Effector memory CD8-positive, alpha-beta T cell (primary cell): ENCODE data around the gene TMTC4.
A peak's percentile ranks its signal among the peaks of the same experiment; 100 is the strongest.
"Not testable (repeated sequence)": the region's sequence is repeated elsewhere in the genome, so short reads cannot be mapped to it uniquely, and the experiment has no call there.

Source experiments
- ATAC-seq: fragments of 150-1000 bp; cut with Tn5 transposase; replicated peaks from 2 replicates; pipeline ENCODE4 v1.10.0; 2021; ENCODE audit warnings: mild to moderate bottlenecking, moderate library complexity
- DNase-seq, 3 experiments: peaks; one replicate each; pipeline ENCODE4 v3.0.0; 2021
- H3K27ac Mint-ChIP-seq, 2 donors: one replicate each; pipeline ENCODE4 v1.8.0; 2022; ENCODE audit warnings: mild to moderate bottlenecking in 2 of 2, mixed read lengths in 2 of 2, moderate library complexity in 2 of 2
- H3K27me3 Mint-ChIP-seq, 2 donors: one replicate each; pipeline ENCODE4 v1.8.0; 2022; ENCODE audit warnings: mixed read lengths in 2 of 2
- H3K36me3 Mint-ChIP-seq: one replicate; pipeline ENCODE4 v1.8.0; 2022; ENCODE audit warnings: mild to moderate bottlenecking, moderate library complexity, mixed read lengths; ENCODE audit not compliant: insufficient read depth
- H3K4me1 Mint-ChIP-seq, 2 donors: one replicate each; pipeline ENCODE4 v1.8.0; 2022; ENCODE audit warnings: low read depth in 2 of 2, mixed read lengths in 2 of 2
- H3K4me3 Mint-ChIP-seq, 2 donors: one replicate each; pipeline ENCODE4 v1.8.0; 2022; ENCODE audit warnings: mild to moderate bottlenecking in 2 of 2, mixed read lengths in 2 of 2, moderate library complexity in 2 of 2
- H3K9me3 Mint-ChIP-seq, 2 donors: one replicate each; pipeline ENCODE4 v1.8.0; 2022; ENCODE audit warnings: mixed read lengths in 2 of 2

The TMTC4 gene

DNA sequence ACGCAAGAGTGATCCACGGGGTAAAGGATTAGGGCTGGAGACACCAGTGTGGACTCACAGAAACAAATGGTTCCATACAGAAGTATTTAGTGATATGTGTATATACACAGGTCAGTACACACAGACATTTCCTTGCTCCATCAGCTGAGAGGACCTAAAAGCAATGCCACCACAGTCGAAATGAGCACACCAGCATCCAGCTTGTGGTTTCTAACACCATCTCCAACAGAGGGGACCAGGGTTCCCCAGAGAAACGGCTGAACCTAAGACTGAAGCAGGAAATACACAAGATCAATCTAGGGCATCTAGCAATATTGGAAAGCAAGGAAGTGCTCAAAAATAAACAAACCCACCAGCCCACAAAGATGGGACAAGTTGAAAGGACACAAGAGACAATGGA lies 93.6 kb downstream of the TMTC4 start:
- Mint-ChIP-seq H3K4me3 (peak overlapping the region in 1 of 2 donors; percentile 43), H3K9me3 (no peaks in the 10 kb centered on the region), H3K27ac (peak overlapping the region in 1 of 2 donors; percentile 48), H3K27me3 (no peaks in the 10 kb centered on the region), H3K4me1 (peaks cover 9 to 15% of the 10 kb centered on the region in 2 donors), H3K36me3 (peaks cover 19% of the 10 kb centered on the region)
- no peak for DNase-seq
- no peak for ATAC-seq

DNA sequence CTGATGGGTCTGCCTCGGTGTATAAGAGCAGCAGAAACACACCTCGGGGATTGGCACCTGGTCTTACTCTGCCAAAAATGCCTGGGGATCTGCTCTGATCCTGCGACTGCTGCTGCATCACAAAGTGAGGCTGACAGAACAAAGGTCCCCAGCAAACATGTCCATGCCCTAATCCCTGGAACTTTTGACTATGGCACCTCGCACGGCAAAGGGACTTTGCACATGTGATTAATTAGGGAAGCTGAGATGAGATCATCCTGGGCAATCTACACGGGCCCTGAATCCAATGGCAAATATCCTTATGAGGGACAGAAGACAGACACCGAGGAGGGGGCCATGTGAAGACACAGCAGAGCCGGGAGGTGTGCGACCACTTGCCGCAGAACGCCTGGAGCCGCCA lies 94.5 kb downstream of the TMTC4 start:
- H3K4me1 Mint-ChIP-seq, result peaks cover 9 to 15% of the 10 kb centered on the region in 2 donors
- H3K9me3 Mint-ChIP-seq, result no peaks in the 10 kb centered on the region
- ATAC-seq, result no peak
- H3K36me3 Mint-ChIP-seq, result peaks cover 11% of the 10 kb centered on the region
- peak overlapping the region in 1 of 2 donors; percentile 26 for H3K27ac Mint-ChIP-seq
- no peak for DNase-seq
- H3K4me3 Mint-ChIP-seq, result no peak overlapping the region
- H3K27me3 Mint-ChIP-seq, result no peaks in the 10 kb centered on the region

DNA sequence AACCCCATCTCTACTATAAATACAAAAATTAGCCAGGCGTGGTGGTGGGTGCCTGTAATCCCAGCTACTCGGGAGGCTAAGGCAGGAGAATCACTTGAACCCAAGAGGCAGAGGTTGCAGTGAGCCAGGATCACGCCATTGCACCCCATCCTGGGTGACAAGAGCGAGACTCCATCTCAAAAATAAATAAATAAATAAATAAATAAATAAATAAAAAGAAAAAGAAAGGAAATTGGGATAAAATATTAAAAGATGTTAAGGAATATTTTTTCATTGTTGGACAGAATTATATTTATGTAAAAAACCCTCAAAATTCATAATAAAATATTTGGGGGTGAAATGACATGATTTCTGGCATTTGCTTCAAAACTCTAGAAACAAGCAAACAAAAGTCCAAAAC lies 97.4 kb downstream of the TMTC4 start:
- DNase-seq, H3K27ac Mint-ChIP-seq, H3K27me3 Mint-ChIP-seq, H3K36me3 Mint-ChIP-seq, H3K4me3 Mint-ChIP-seq, H3K9me3 Mint-ChIP-seq, ATAC-seq: not testable (repeated sequence)
- H3K4me1 Mint-ChIP-seq, result peaks cover 18 to 24% of the 10 kb centered on the region in 2 donors

DNA sequence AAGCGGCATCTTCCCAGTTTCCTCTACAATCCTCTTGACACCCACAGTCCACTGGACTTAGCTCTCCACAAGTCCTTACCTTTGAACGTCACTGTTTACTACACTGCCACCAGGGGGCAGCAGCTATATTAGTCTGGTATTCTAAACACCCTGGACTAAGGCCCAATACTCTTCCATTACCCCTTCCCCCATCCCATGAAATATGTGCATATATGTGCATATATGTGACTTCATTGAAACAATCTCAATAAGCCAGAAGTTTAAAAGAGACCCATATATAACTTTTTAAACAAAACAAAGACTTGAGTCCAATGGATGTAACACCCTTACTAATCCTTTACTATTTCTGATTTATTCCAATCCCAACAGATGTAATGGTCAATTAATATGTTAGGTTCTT lies 101.5 kb downstream of the TMTC4 start:
- Mint-ChIP-seq H3K4me3 (no peak overlapping the region), H3K36me3 (no peaks in the 10 kb centered on the region), H3K27me3 (no peaks in the 10 kb centered on the region), H3K9me3 (no peaks in the 10 kb centered on the region), H3K4me1 (peaks cover 10 to 21% of the 10 kb centered on the region in 2 donors), H3K27ac (peak overlapping the region in 1 of 2 donors; percentile 17)
- DNase-seq, result peak; percentile 61 to 64 (median 61)
- peak; percentile 88 for ATAC-seq

DNA sequence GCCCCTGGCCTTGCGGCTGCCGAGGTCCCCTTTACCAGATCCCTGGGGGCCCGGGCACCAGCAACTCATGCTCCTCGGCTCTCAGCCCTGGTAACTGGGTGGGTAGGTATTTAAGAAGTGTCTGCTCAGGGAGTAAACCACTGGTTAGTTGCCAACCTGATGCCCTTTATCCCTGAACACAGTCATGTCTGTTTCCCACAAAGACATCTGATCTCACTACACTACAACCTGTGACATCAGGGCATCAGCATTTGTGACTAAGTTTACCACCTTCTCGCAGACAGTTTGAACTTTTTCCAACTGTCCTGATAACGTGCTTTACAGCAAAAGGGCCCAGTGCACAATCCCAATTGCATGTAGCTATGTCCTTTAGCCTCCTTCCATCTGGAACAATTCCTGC lies 108.1 kb downstream of the TMTC4 start:
- no peaks in the 10 kb centered on the region for H3K9me3 Mint-ChIP-seq
- no peaks in the 10 kb centered on the region for H3K36me3 Mint-ChIP-seq
- no peaks in the 10 kb centered on the region for H3K27me3 Mint-ChIP-seq
- DNase-seq (no peak), ATAC-seq (no peak)
- H3K27ac Mint-ChIP-seq, result no peak overlapping the region
- no peak overlapping the region for H3K4me3 Mint-ChIP-seq
- peaks cover 3 to 23% of the 10 kb centered on the region in 2 donors for H3K4me1 Mint-ChIP-seq

DNA sequence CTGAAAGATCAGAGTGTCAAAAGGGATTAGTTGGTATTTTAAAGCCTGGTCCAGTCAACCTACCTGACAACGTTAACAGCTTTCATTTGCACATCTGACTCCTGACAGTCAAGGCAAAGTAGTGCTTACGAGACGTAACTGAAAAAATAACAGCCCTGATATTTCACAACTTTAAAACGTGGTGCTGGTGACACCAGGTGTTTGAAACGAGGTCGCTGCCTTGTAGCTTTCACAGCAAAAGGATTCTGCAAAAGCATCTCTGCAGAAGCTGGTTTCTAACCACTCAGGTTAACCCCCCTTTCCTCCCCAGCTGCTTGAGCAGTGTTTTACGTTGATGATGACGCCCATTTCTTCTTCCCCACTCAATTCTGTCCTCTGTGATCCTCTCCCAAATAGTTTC lies 109.3 kb downstream of the TMTC4 start:
- Mint-ChIP-seq H3K4me1 (peaks cover 3 to 26% of the 10 kb centered on the region in 2 donors), H3K4me3 (no peak overlapping the region), H3K36me3 (no peaks in the 10 kb centered on the region), H3K27me3 (no peaks in the 10 kb centered on the region), H3K27ac (no peak overlapping the region), H3K9me3 (no peaks in the 10 kb centered on the region)
- DNase-seq (no peak), ATAC-seq (no peak)

DNA sequence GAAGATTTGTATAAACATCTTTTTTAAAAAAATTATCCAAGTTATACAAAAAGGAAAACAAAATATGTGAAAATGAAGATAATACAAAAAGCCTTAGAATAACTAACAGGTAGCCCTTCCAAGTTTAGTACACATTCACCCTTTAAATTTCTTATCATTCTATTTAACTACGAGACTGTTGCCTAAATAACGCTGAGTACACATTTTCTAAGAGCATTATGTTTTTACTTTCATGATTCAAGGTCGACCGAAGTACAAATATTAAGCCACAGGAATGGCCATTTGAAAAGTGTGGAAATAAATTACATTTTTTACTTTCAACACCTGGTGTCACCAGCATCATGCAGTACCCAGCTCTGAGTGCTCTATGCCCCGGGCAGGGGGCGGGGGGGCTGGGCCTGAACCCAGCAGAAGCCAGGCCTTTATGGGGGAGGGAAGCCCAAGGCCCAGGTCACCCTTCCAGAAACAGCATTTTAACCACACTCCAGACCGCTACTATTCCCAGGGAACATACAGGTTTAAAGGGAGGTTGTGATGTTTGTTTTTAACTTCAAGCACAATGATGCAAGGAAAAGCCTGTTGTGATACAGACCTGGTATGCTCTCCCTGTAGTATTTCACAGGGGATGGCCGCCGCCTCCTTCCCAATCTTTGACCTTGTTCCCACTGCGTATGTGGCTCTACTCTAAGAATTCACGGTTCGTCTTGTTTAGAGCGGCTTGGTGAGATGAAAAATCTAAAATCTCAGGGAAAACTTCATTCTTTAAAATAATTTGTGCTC lies 110.0 kb downstream of the TMTC4 start:
- H3K36me3 Mint-ChIP-seq, result no peaks in the 10 kb centered on the region
- peaks cover 3 to 20% of the 10 kb centered on the region in 2 donors for H3K4me1 Mint-ChIP-seq
- H3K27ac Mint-ChIP-seq, result no peak overlapping the region
- no peak for DNase-seq
- no peak for ATAC-seq
- H3K9me3 Mint-ChIP-seq, result no peaks in the 10 kb centered on the region
- no peaks in the 10 kb centered on the region for H3K27me3 Mint-ChIP-seq
- no peak overlapping the region for H3K4me3 Mint-ChIP-seq

DNA sequence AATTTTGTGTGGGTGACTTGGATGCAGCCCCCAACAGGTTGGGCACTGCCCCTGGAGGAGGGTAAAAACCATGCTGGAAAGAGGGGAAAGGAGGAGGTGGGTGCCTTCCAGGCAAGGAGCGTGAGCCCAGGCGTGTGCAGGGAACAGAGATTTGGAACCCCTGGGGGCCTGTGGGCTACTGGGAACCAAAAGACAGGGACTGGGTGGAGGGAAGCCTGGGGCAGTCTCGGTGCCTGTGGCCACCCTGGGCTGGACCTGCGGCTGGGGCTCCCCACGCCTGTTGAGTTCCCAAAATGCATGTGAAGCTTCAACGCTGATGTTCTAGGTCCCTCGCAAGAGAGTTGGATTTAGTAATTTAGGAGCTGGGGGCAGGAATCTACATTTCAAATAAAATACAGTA lies 110.8 kb downstream of the TMTC4 start:
- peaks cover 3 to 18% of the 10 kb centered on the region in 2 donors for H3K4me1 Mint-ChIP-seq
- no peak overlapping the region for H3K4me3 Mint-ChIP-seq
- DNase-seq (no peak), ATAC-seq (no peak)
- H3K36me3 Mint-ChIP-seq, result no peaks in the 10 kb centered on the region
- no peaks in the 10 kb centered on the region for H3K9me3 Mint-ChIP-seq
- no peak overlapping the region for H3K27ac Mint-ChIP-seq
- H3K27me3 Mint-ChIP-seq, result no peaks in the 10 kb centered on the region

DNA sequence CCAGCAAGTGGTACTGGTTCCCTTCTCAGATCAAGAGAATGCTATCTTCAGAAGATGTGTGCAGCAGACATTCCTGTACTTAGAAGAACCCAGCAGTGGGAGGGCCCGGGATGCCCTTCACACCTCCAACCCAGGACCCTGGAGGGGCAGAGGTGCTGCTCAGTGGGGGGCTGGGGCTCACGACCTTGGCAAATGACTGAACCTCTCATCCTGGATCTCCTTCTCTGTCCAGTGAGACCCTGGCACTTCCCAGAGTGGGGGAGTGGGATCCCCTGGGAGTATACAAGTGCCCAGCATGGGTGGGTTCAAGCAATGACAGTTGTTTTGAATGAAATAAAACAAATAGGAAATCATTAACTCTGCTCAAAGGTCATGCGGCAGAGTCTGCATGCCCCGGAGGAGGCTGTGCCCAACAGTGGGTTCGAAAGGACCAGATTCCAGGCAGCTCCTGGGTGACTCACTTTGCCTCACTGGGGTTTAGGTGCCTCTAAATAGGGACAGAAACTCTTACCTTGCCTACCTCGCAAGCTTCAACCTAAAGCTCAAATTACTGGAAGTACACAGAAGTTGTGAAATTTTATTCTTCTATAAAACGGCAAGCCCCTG lies 112.9 kb downstream of the TMTC4 start:
- Mint-ChIP-seq H3K27me3 (no peaks in the 10 kb centered on the region), H3K27ac (no peak overlapping the region), H3K4me3 (no peak overlapping the region), H3K4me1 (peaks cover 6 to 16% of the 10 kb centered on the region in 2 donors), H3K36me3 (no peaks in the 10 kb centered on the region), H3K9me3 (no peaks in the 10 kb centered on the region)
- DNase-seq (no peak), ATAC-seq (no peak)

DNA sequence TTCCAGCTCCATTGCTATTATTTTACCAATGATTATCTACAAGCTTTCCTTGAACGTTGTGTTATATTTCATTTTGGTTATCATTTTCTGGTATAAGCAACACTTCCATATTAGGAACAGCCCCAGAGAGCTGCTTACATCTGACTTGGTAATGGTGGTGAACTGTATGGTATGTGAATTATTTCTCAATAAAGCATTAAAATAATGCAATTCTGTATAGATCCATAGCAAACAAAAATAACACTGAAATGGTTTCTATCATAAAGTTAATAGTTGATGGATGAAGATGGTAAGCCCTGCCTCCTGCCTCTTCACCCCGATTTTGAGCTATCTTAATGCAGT lies 113.5 kb downstream of the TMTC4 start:
- Mint-ChIP-seq H3K27ac (no peak overlapping the region), H3K4me3 (no peak overlapping the region), H3K36me3 (no peaks in the 10 kb centered on the region), H3K27me3 (no peaks in the 10 kb centered on the region), H3K9me3 (no peaks in the 10 kb centered on the region), H3K4me1 (peaks cover 6 to 16% of the 10 kb centered on the region in 2 donors)
- no peak for DNase-seq
- no peak for ATAC-seq

DNA sequence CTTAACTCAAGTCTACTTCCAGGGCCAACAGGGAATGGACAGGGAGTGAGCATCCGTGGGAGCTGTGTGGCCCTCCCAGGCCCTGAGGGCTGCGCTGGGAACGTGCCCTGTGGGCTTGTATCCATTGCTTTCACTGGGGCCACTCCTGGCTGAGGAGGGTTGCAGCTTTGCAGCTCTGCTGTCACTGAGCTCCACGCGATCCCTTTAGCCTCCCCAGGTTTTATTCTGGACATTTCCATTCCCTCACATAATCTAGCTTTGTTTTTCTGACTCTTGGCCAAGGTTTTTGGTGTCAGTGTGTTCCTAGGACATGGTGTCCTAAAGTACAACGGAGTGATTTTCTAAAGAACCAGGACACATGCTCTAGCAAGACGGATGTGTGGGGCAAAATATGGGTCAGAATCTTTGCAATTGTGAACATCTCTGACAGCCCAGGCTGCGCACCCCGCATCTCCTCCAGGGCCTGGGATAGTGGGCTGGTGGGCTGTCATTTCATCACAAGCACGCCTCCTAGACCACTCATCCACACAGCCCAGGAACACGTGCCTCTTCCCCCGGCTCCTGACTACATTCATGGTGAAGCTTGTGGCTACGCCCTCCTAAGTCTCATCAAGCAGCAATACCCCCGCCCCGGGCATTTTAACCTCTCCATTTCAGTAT lies 114.0 kb downstream of the TMTC4 start:
- ATAC-seq, result no peak
- no peak for DNase-seq
- Mint-ChIP-seq H3K27me3 (no peaks in the 10 kb centered on the region), H3K36me3 (no peaks in the 10 kb centered on the region), H3K9me3 (no peaks in the 10 kb centered on the region), H3K4me3 (no peak overlapping the region), H3K27ac (no peak overlapping the region), H3K4me1 (peaks cover 4 to 12% of the 10 kb centered on the region in 2 donors)

DNA sequence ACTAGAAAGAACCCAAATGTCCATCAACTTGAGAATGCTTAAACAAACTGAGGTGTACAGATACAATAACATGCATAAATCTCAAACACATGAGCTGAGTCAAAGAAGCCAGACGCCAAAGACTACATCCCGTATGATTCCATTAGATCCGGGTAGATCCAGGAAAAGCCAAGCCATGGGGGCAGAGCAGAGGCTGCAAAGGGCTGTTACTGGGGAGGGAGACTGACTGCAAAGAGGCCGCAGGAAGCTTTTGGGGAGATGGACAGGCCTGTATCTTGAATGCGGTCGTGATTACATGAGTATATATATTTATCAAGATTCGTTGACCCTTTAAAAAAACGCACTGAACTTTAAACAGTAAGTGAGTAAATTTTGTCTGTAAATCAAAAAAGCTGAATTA lies 114.7 kb downstream of the TMTC4 start:
- H3K4me1 Mint-ChIP-seq, result peaks cover 2 to 10% of the 10 kb centered on the region in 2 donors
- no peak for ATAC-seq
- no peaks in the 10 kb centered on the region for H3K27me3 Mint-ChIP-seq
- no peak overlapping the region for H3K27ac Mint-ChIP-seq
- H3K9me3 Mint-ChIP-seq, result no peaks in the 10 kb centered on the region
- no peaks in the 10 kb centered on the region for H3K36me3 Mint-ChIP-seq
- no peak overlapping the region for H3K4me3 Mint-ChIP-seq
- DNase-seq, result no peak
